ENCODE measurements around the gene RFX4.

GRCh38 chr12:106625976-106626375, 43.2 kb downstream of the RFX4 start:
- no peak for TF ChIP-seq CTCF (conservative IDR thresholded peaks at IDR 0.05)
- TF ChIP-seq ZFX (IDR thresholded peaks at IDR 0.05): no peak

Data from C4-2B (cell line).